Measurements from ENCODE around the gene EXOSC10. TPM values are rescaled to one million over a fixed set of nuclear protein-coding genes. Genes with fewer than 3 reads are reported as not detected.

The EXOSC10 gene
- total and polyA plus RNA-seq, 2 of the 4 experiments (the other 2 are of a cell fraction): 64.5 to 66.0 TPM

DNA sequence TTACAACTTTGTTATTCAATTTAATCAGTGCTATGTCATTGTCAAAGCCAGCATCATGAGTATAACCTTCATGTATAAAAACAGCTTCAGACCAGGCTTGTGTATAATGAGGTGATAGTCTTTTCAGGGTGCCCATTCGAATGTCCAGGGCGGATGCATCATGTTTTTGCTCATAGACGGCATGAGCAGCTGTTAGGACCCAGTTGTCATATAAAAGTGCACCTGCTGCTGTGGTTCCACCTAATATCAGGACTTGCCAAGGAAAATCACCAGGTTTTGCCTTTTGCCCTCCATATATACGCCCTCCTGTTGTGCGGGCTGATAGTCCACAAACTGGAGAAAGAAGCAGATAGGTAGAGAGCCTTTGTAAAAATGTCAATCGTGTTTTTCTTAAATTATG is 72.4 kb downstream of the EXOSC10 start:
- Histone ChIP-seq H3K4ac (ENCODE audit: low read depth, low read length) (no peak overlapping the region), H3K4me3 (ENCODE audit: insufficient read depth, low read depth, low read length) (no peak overlapping the region), H3K14ac (replicated peaks; ENCODE audit: low read depth, low read length) (no peak overlapping the region), H3K18ac (ENCODE audit: low read depth, low read length) (no peak overlapping the region), H2AFZ (replicated peaks; ENCODE audit: low read length, poor library complexity) (no peak overlapping the region), H3K56ac (ENCODE audit: extremely low read depth, insufficient read depth, low read length) (no peak overlapping the region), H2BK5ac (ENCODE audit: low read depth, low read length, poor library complexity, severe bottlenecking) (no peak overlapping the region), H3K4me2 (ENCODE audit: low read depth, low read length) (no peak overlapping the region), H3K79me1 (ENCODE audit: low read depth in 1 of 2, low read length in 2 of 2) (peaks cover 7 to 16% of the 10 kb centered on the region in 2 experiments), H2AK5ac (ENCODE audit: low read depth, low read length) (no peak overlapping the region), H3K27me3 (ENCODE audit: control insufficient read depth, insufficient read depth, low read length) (no peaks in the 10 kb centered on the region), H3K27ac (ENCODE audit: insufficient read depth, low read length) (no peak overlapping the region), H4K5ac (ENCODE audit: low read depth, low read length) (no peak overlapping the region), H4K91ac (ENCODE audit: insufficient read depth, low read depth, low read length) (no peak overlapping the region), H2BK20ac (ENCODE audit: low read depth, low read length) (no peak overlapping the region), H3K4me1 (ENCODE audit: control insufficient read depth, insufficient read depth, low read length) (no peaks in the 10 kb centered on the region), H3K9me1 (ENCODE audit: insufficient read depth, low read length) (no peaks in the 10 kb centered on the region), H4K8ac (ENCODE audit: low read depth in 2 of 2, low read length in 2 of 2) (no peak overlapping the region), H3K9me3 (ENCODE audit: control insufficient read depth, insufficient read depth, low read length) (no peaks in the 10 kb centered on the region), H3K9ac (ENCODE audit: low read depth, low read length) (no peak overlapping the region), H2BK15ac (ENCODE audit: low read depth, low read length) (no peak overlapping the region), H2BK120ac (ENCODE audit: low read depth, low read length) (no peak overlapping the region), H3K23ac (ENCODE audit: low read depth, low read length) (no peak overlapping the region), H4K20me1 (ENCODE audit: insufficient read depth, low read length) (peaks cover 11% of the 10 kb centered on the region), H3K36me3 (ENCODE audit: control insufficient read depth, insufficient read depth, low read length) (peaks cover 27% of the 10 kb centered on the region), H2AK9ac (replicated peaks; ENCODE audit: low read depth, low read length, poor library complexity) (no peak overlapping the region)
- no peak for TF ChIP-seq BHLHE40 (IDR thresholded peaks at IDR 0.05; ENCODE audit: low read depth, low read length)
- TF ChIP-seq, protein P1, sequence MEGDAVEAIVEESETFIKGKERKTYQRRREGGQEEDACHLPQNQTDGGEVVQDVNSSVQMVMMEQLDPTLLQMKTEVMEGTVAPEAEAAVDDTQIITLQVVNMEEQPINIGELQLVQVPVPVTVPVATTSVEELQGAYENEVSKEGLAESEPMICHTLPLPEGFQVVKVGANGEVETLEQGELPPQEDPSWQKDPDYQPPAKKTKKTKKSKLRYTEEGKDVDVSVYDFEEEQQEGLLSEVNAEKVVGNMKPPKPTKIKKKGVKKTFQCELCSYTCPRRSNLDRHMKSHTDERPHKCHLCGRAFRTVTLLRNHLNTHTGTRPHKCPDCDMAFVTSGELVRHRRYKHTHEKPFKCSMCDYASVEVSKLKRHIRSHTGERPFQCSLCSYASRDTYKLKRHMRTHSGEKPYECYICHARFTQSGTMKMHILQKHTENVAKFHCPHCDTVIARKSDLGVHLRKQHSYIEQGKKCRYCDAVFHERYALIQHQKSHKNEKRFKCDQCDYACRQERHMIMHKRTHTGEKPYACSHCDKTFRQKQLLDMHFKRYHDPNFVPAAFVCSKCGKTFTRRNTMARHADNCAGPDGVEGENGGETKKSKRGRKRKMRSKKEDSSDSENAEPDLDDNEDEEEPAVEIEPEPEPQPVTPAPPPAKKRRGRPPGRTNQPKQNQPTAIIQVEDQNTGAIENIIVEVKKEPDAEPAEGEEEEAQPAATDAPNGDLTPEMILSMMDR (conservative IDR thresholded peaks at IDR 0.05; ENCODE audit: low read depth, low read length): no peak
- ATAC-seq (ENCODE audit: low read depth) (no peak), DNase-seq (no peak)
- ChIA-PET CTCF (interaction anchor here (2.2 kb wide), 1 partner anchor 10 kb away, joined by 13 read pairs; no protein-coding TSS in a partner anchor), POLR2A (ENCODE audit: unreplicated experiment) (no interaction called here)
- dilution Hi-C loops (cut with HindIII; ENCODE audit: low sequenced_read_pairs, unreplicated experiment): no loop called here
- 60% methylated on average over 2 of the region's 6 CpGs; no CpG with 5 or more reads in 1 of the 2 experiments for WGBS, 2 experiments (ENCODE audit: extremely low coverage in 2 of 2, insufficient read length in 1 of 2)
- intact Hi-C loops (cut with micrococcal nuclease): no loop called here
- in situ Hi-C loops (cut with MboI; ENCODE audit: low sequenced_read_pairs): no loop called here
- no TSS peak for BruUV-seq (replicated peaks)

Measured in IMR-90 (cell line).